NB4 (cell line): ENCODE measurements around the gene TDP2.

Experiments
- CTCF ChIP-seq: IDR thresholded peaks from one replicate; pipeline ENCODE4 v1.5.1; 2012; ENCODE audit warnings: low read depth, low read length
- MYC ChIP-seq: IDR thresholded peaks from 2 replicates; pipeline ENCODE4 v1.6.1; 2011; ENCODE audit warnings: low read depth, low read length

- no peak for TF ChIP-seq MYC
- no peak for TF ChIP-seq CTCF
Observed at GRCh38 chr6:24640166-24640565, 26.5 kb downstream of the TDP2 start.
